ENCODE results near the gene FHIT. TPM values are rescaled to one million over a fixed set of nuclear protein-coding genes. Genes with fewer than 3 reads are reported as not detected.

The FHIT gene
- total RNA-seq, 4 donors from 2014 or later: 7.5 to 20.1 (median 13.5) TPM

- no peak overlapping the region for H3K4me3 ChIP-seq
- no peaks in the 10 kb centered on the region for H3K9me3 ChIP-seq
- H3K27me3 ChIP-seq: no peaks in the 10 kb centered on the region
- TF ChIP-seq CTCF (IDR thresholded peaks at IDR 0.05) (no peak), POLR2A (IDR thresholded peaks at IDR 0.05) (no peak), POLR2AphosphoS5 (IDR thresholded peaks at IDR 0.05) (no peak), EP300 (IDR thresholded peaks at IDR 0.05; ENCODE audit: low read depth) (no peak)
- H3K4me1 ChIP-seq: no peaks in the 10 kb centered on the region
- intact Hi-C loops (cut with DNase I; ENCODE audit: low total_unique reads) (no loop called here), in situ Hi-C loops (cut with MboI; ENCODE audit: low pct_ligation_motif_present in 1 of 4, low pct_unique_long_range_greater_than_20kb in 1 of 4, low sequenced_read_pairs in 3 of 4) (no loop called here)
- 60 to 83% methylated on average over 1 to 2 of the region's 2 CpGs for WGBS, 2 donors (ENCODE audit: low coverage in 1 of 2)
- no peak overlapping the region for H3K27ac ChIP-seq
- no peaks in the 10 kb centered on the region for H3K36me3 ChIP-seq
- no peak for DNase-seq
Measured at GRCh38 chr3:60216462-60217075, 1034.7 kb downstream of the FHIT start.

GRCh38 chr3:60215946-60216345, 1035.3 kb downstream of the FHIT start:
- no peaks in the 10 kb centered on the region for H3K27me3 ChIP-seq
- WGBS, 2 donors (ENCODE audit: low coverage in 1 of 2): 90% methylated on average over 1 of the region's 1 CpG
- DNase-seq: no peak
- no peak overlapping the region for H3K4me3 ChIP-seq
- H3K27ac ChIP-seq: no peak overlapping the region
- no peaks in the 10 kb centered on the region for H3K4me1 ChIP-seq
- no peaks in the 10 kb centered on the region for H3K9me3 ChIP-seq
- in situ Hi-C loops (cut with MboI; ENCODE audit: low pct_ligation_motif_present in 1 of 4, low pct_unique_long_range_greater_than_20kb in 1 of 4, low sequenced_read_pairs in 3 of 4): no loop called here
- no peak for TF ChIP-seq CTCF (IDR thresholded peaks at IDR 0.05)
- TF ChIP-seq POLR2A (IDR thresholded peaks at IDR 0.05): no peak
- TF ChIP-seq EP300 (IDR thresholded peaks at IDR 0.05; ENCODE audit: low read depth): no peak
- no peak for TF ChIP-seq POLR2AphosphoS5 (IDR thresholded peaks at IDR 0.05)
- intact Hi-C loops (cut with DNase I; ENCODE audit: low total_unique reads): no loop called here
- H3K36me3 ChIP-seq: no peaks in the 10 kb centered on the region

- H3K27me3 ChIP-seq: no peaks in the 10 kb centered on the region
- 73 to 81% methylated on average over 2 of the region's 2 CpGs for WGBS, 2 donors (ENCODE audit: low coverage in 1 of 2)
- no peaks in the 10 kb centered on the region for H3K9me3 ChIP-seq
- H3K36me3 ChIP-seq: no peaks in the 10 kb centered on the region
- H3K4me1 ChIP-seq: no peaks in the 10 kb centered on the region
- TF ChIP-seq EP300 (IDR thresholded peaks at IDR 0.05; ENCODE audit: low read depth) (no peak), CTCF (IDR thresholded peaks at IDR 0.05) (no peak), POLR2A (IDR thresholded peaks at IDR 0.05) (no peak), POLR2AphosphoS5 (IDR thresholded peaks at IDR 0.05) (no peak)
- DNase-seq: no peak
- intact Hi-C loops (cut with DNase I; ENCODE audit: low total_unique reads): no loop called here
- no peak overlapping the region for H3K27ac ChIP-seq
- no peak overlapping the region for H3K4me3 ChIP-seq
- in situ Hi-C loops (cut with MboI; ENCODE audit: low pct_ligation_motif_present in 1 of 4, low pct_unique_long_range_greater_than_20kb in 1 of 4, low sequenced_read_pairs in 3 of 4): no loop called here
Measured at GRCh38 chr3:60207905-60208304, 1043.3 kb downstream of the FHIT start.

GRCh38 chr3:60206206-60206605, 1045.0 kb downstream of the FHIT start:
- in situ Hi-C loops (cut with MboI; ENCODE audit: low pct_ligation_motif_present in 1 of 4, low pct_unique_long_range_greater_than_20kb in 1 of 4, low sequenced_read_pairs in 3 of 4) (no loop called here), intact Hi-C loops (cut with DNase I; ENCODE audit: low total_unique reads) (no loop called here)
- H3K36me3 ChIP-seq: no peaks in the 10 kb centered on the region
- H3K4me1 ChIP-seq: no peaks in the 10 kb centered on the region
- H3K27me3 ChIP-seq: no peaks in the 10 kb centered on the region
- H3K9me3 ChIP-seq: no peaks in the 10 kb centered on the region
- no peak for TF ChIP-seq EP300 (IDR thresholded peaks at IDR 0.05; ENCODE audit: low read depth)
- TF ChIP-seq POLR2A (IDR thresholded peaks at IDR 0.05): no peak
- no peak for TF ChIP-seq CTCF (IDR thresholded peaks at IDR 0.05)
- no peak for TF ChIP-seq POLR2AphosphoS5 (IDR thresholded peaks at IDR 0.05)
- DNase-seq: no peak
- no peak overlapping the region for H3K27ac ChIP-seq
- H3K4me3 ChIP-seq: no peak overlapping the region
- WGBS, 2 donors (ENCODE audit: low coverage in 1 of 2): 49 to 60% methylated on average over 2 of the region's 2 CpGs

All from transverse colon (tissue), 4 donors.